Activated CD4-positive, CD25-positive, alpha-beta regulatory T cell treated with anti-CD3 and anti-CD28 coated beads, Interleukin-2, amount 50 U/mL, for 24 hours (primary cell): ENCODE results near the gene EP400.

Experiments
- ATAC-seq, 2 donors: fragments of 150-1000 bp; cut with Tn5 transposase; one replicate each; pipeline ENCODE4 v1.10.0; 2021; ENCODE audit warnings: mild to moderate bottlenecking in 1 of 2, moderate library complexity in 1 of 2

Gene EP400

GRCh38 chr12:132130690-132131089 is 180.9 kb downstream of the EP400 start:
- no peak for ATAC-seq
